Measurements from ENCODE around the gene COBL.
"Not testable (repeated sequence)": the region's sequence is repeated elsewhere in the genome, so short reads cannot be mapped to it uniquely, and the experiment has no call there.

COBL gene

GRCh38 chr7:51217804-51218203 is 98.8 kb downstream of the COBL start:
- DNase-seq (ENCODE audit: low read depth): no peak
- no peak for TF ChIP-seq CTCF (conservative IDR thresholded peaks at IDR 0.05; ENCODE audit: low read depth, low read length)
- no peak overlapping the region for H3K4me3 ChIP-seq (ENCODE audit: low read depth, low read length)

- no peak for DNase-seq (ENCODE audit: low read depth)
- TF ChIP-seq CTCF (conservative IDR thresholded peaks at IDR 0.05; ENCODE audit: low read depth, low read length): no peak
- no peak overlapping the region for H3K4me3 ChIP-seq (ENCODE audit: low read depth, low read length)
These were observed 102.5 kb downstream of the COBL start for GRCh38 chr7:51214098-51214497.

GRCh38 chr7:51213618-51214017 is 103.0 kb downstream of the COBL start:
- no peak overlapping the region for H3K4me3 ChIP-seq (ENCODE audit: low read depth, low read length)
- no peak for DNase-seq (ENCODE audit: low read depth)
- TF ChIP-seq CTCF (conservative IDR thresholded peaks at IDR 0.05; ENCODE audit: low read depth, low read length): no peak

- no peak for TF ChIP-seq CTCF (conservative IDR thresholded peaks at IDR 0.05; ENCODE audit: low read depth, low read length)
- H3K4me3 ChIP-seq (ENCODE audit: low read depth, low read length): no peak overlapping the region
- no peak for DNase-seq (ENCODE audit: low read depth)
These were observed 105.8 kb downstream of the COBL start for GRCh38 chr7:51210766-51211165.

GRCh38 chr7:51209426-51209825 is 107.2 kb downstream of the COBL start:
- H3K4me3 ChIP-seq (ENCODE audit: low read depth, low read length): no peak overlapping the region
- DNase-seq (ENCODE audit: low read depth): no peak
- no peak for TF ChIP-seq CTCF (conservative IDR thresholded peaks at IDR 0.05; ENCODE audit: low read depth, low read length)

- not testable (repeated sequence) for DNase-seq (ENCODE audit: low read depth); H3K4me3 ChIP-seq (ENCODE audit: low read depth, low read length)
These were observed 108.5 kb downstream of the COBL start for GRCh38 chr7:51208125-51208524.

GRCh38 chr7:51198654-51199053 is 118.0 kb downstream of the COBL start:
- TF ChIP-seq CTCF (conservative IDR thresholded peaks at IDR 0.05; ENCODE audit: low read depth, low read length): no peak
- no peak for DNase-seq (ENCODE audit: low read depth)
- H3K4me3 ChIP-seq (ENCODE audit: low read depth, low read length): no peak overlapping the region

- no peak for TF ChIP-seq CTCF (conservative IDR thresholded peaks at IDR 0.05; ENCODE audit: low read depth, low read length)
- DNase-seq (ENCODE audit: low read depth): no peak
- no peak overlapping the region for H3K4me3 ChIP-seq (ENCODE audit: low read depth, low read length)
These were observed 125.6 kb downstream of the COBL start for GRCh38 chr7:51190969-51191368.

Data from choroid plexus epithelial cell (primary cell).